ENCODE measurements around the gene AGXT.
A peak's percentile ranks its signal among the peaks of the same experiment; 100 is the strongest.
"Not testable (repeated sequence)": the region's sequence is repeated elsewhere in the genome, so short reads cannot be mapped to it uniquely, and the experiment has no call there.

Gene AGXT

GRCh38 chr2:240839152-240840143 is 29.2 kb upstream of the AGXT start:
- DNase-seq (ENCODE audit: low read depth in 1 of 2, low spot score in 1 of 2), result no peak

DNA sequence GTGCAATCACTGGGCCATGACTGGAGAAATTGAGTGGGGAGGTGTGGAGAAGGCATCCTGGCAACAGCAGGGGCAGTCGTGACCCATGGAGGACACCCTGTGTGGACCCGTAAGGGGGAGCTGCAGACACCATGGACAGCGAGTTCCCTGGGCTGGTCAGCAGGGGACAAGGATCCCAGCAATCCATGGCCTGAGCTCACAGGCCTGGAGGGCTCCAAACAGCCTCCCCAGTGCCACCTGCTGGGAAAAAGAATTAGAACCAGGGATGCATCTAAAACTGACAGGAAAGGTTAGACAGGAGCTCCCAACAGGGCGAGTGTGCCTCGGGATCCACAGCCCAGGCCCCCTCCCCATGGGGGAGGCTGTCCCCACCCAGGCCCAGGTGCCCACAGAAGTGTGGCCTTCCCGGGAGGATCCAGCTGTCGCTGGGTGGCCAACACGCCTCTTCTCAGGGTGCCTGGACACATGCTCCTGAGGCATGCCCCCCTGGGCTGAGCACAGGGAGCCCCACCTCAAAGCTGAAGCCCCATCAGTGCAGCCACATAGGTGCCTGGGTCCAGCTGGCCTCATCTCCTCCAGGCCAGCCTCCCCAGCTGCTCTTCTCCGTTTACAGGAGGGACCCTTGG is 28.1 kb upstream of the AGXT start:
- no peak for DNase-seq (ENCODE audit: low read depth in 1 of 2, low spot score in 1 of 2)

DNA sequence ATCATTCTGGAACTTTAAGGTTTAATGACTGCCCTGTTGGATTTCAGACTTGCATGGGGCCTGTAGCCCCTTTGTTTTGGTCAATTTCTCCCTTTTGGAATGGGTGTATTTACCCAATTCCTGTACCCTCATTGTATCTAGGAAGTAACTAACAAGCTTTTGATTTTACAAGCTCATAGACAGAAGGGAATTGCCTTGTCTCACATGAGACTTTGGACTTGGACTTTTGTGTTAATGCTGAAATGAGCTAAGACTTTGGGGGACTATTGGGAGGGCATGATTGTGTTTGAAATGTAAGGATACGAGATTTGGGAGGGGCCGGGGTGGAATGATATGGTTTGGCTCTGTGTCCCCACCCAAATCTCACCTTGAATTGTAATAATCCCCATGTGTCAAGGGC is 22.3 kb upstream of the AGXT start:
- not testable (repeated sequence) for DNase-seq (ENCODE audit: low read depth in 1 of 2, low spot score in 1 of 2)

GRCh38 chr2:240846873-240847595 is 21.6 kb upstream of the AGXT start:
- DNase-seq (ENCODE audit: low read depth in 1 of 2, low spot score in 1 of 2), result no peak

DNA sequence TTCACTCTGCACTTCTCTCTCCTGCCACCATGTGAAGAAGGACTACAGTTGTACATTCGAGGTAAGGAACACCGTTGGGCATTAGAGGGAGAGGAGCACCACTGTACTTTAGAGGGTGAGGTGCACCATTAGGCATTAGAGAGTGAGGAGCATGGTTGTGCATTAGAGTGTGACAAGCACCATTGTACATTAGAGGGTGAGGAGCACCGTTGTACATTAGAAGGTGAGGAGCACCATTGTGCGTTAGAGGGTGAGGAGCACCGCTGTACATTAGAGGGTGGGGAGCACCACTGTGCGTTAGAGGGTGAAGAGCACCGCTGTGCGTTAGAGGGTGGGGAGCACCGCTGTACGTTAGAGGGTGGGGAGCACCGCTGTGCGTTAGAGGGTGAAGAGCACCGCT is 20.8 kb upstream of the AGXT start:
- DNase-seq (ENCODE audit: low read depth in 1 of 2, low spot score in 1 of 2), result no peak

- no peak for DNase-seq (ENCODE audit: low read depth in 1 of 2, low spot score in 1 of 2)
Observed at GRCh38 chr2:240848900-240849680, 19.5 kb upstream of the AGXT start.

- DNase-seq (ENCODE audit: low read depth in 1 of 2, low spot score in 1 of 2), result no peak
Observed at GRCh38 chr2:240850026-240850425, 18.6 kb upstream of the AGXT start.

- DNase-seq (ENCODE audit: low read depth in 1 of 2, low spot score in 1 of 2), result no peak
Observed at GRCh38 chr2:240850756-240851077, 17.9 kb upstream of the AGXT start.

DNA sequence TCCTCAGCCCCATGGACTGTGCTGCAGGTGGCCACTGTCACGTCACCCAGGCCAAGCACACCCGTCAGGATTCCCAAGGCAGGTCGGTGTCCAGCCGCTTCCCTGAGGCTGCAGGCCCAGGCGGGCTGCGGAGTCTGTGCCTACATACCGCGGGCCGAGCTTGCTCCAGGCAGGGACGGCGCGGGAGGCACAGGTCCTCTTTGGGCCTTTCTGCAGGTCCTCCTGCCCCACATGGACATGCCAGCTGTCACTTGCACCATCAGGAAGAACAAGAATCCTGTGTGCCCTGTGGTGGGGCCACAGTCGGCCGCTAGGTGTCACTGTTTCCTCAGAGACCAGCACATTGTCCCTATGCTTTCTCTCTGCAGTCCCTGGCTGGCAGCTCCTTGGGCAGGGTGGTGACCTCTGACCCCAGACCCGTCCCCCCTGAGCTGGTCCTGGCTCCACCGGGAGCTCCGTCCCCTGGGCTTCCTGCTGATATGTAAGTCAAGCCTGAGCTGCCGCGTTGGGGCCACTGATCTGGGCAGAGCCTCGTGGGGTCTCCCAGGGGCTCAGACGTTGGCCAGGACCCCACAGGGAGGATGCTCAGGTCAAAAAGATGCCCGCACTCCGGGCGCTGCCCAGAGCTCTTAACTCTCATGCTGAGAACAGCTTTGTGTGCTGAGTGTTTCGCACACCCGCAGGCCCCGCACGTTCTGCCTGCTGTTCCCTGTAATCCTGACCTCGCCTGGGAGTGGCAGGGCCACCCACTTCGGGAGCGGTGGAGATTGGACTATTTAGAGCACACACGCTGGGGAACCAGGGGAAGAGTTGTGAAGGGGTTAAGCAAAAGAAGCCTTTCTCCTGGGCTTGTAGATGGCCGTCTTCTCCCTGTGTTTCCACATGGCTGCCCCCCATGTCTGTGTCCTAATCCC is 17.3 kb upstream of the AGXT start:
- peak; percentile 65 to 75 for DNase-seq (ENCODE audit: low read depth in 1 of 2, low spot score in 1 of 2)

GRCh38 chr2:240852671-240853314 is 15.8 kb upstream of the AGXT start:
- no peak for DNase-seq (ENCODE audit: low read depth in 1 of 2, low spot score in 1 of 2)

DNA sequence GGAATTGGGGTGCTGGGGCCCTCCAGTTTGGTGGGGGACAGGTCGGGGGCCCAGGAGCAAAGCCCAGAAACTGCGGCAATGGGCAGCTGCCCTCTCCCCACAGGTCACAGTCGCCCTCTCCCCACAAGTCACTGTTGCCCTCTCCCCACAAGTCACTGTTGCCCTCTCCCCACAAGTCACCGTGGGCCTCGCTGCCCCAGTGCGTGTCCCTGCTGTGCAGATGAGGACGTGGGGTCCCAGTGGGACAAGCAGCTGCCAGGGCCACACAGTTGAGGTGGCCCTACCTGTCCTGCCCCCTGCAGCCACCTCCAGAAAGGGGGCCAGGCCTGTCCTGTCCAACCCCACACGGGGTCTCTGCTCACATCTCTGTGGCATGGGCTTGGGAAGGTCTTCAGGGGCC is 13.0 kb upstream of the AGXT start:
- DNase-seq (ENCODE audit: low read depth in 1 of 2, low spot score in 1 of 2), result no peak

GRCh38 chr2:240856151-240856980 is 12.3 kb upstream of the AGXT start:
- DNase-seq (ENCODE audit: low read depth in 1 of 2, low spot score in 1 of 2), result no peak

DNA sequence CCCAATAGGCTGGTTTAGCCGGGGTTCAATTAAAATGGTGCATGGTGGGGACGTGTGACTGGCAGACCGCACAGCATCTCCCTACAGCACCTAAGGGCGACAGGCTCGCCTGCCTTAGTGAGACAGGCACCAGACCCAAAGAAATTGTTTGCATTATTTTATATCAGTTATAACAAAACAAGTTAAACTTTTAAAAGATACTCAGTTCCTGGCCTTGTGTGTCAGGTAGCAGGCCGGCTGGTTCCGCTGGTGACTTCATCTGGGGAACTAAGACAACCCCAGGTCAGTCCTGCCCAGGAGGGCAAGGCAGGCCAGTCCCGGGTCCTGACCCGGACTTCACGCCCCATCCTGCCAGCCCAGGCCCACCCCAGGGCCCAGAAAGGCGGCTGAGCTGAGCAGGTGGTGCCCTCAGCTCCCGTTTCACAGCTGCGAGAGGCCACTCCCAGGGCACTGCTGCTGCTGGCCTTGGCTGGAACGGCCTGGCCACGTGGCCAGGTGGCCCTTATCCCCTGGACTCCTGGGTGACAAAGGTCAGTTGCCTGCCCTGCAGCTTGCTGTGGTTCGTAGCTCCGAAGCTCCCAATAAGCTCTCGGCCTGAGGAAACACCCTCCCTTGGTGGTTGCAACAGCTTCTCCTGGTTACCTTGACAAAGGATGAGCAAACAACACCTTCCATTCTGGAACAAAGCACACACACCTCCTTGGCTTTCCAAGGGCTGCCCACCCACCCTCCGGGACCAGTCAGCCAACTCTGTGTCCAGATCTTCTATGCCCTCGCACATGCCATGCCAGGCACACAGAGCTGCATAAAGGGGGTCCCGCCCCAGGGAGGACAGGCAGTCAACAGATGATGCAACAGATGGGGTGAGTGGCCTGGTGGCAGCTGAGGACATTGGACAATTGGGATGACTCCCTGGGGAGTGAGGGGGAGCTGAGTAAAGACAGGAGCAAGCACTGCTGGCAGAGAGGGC is 11.3 kb upstream of the AGXT start:
- DNase-seq (ENCODE audit: low read depth in 1 of 2, low spot score in 1 of 2), result no peak

DNA sequence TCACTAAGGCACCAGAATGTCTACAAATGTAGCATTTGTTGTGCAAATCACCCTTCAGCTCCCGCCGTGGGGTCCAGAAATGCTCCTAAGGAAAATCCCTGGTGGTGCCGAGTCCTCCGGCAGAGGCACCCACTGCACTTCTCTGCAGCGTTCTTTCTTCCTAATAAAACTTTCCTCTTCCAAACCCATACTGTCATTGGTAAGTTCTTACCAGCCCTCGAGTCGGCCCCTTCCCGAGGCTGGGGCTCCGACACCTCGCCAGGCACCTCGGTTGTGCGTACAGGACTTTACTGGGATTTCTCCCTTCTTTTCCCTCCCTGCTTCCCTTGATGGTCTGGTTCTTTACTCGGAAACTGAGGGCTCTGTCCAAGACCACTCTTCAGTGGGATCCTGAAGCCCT is 10.3 kb upstream of the AGXT start:
- DNase-seq (ENCODE audit: low read depth in 1 of 2, low spot score in 1 of 2), result no peak

DNA sequence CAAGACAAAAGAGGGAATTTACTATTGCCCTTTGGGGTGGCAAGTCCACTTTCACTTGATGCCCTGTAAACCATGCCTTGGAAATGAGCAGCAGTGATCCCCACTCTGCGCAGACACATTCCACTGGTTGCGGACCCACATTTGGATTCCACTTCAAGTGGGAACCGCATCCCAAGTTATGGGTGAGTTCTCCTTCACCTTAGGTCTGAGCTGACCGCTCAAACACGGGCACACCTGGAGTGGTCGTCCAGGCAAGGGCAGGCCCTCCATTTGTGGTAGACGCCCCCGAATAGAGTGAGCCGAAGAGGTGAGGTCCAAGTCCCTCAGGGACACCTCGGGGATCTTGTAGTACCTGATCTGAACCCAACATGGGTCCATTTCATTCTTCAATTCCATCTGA is 9.8 kb upstream of the AGXT start:
- DNase-seq (ENCODE audit: low read depth in 1 of 2, low spot score in 1 of 2), result no peak

GRCh38 chr2:240861547-240861946 is 7.1 kb upstream of the AGXT start:
- no peak for DNase-seq (ENCODE audit: low read depth in 1 of 2, low spot score in 1 of 2)

DNA sequence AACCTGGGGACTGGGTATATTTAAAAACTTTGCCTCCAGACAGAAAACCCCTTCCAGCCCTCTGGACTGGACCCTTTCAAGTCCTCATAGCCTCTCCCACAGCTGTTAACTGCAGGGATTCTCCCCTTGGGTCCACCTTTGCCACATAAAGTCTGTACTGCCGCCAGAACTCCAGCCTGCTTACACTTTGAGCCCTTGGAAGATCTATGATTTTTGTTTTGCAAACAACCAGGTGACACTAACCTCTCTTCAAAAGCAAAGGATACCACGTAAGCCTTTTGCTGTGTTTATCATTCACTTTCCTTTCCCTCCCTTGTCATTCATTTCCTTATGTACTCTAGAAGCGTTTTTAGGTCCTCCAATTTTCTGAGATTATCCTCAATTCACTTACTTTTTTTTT is 4.1 kb upstream of the AGXT start:
- no peak for DNase-seq (ENCODE audit: low read depth in 1 of 2, low spot score in 1 of 2)

GRCh38 chr2:240865391-240865790 is 3.2 kb upstream of the AGXT start:
- no peak for DNase-seq (ENCODE audit: low read depth in 1 of 2, low spot score in 1 of 2)

Data from activated T-helper 1 cell treated with anti-CD3 and anti-CD28 coated beads, Interleukin-2, amount 50 U/mL, for 16 hours (primary cell).